NCI-H524 (cell line): ENCODE results near the gene NTM.

ENCODE experiments used
- DNase-seq, 2 experiments: peaks; one replicate each; lab custom pipeline; 2025; lab: John Stamatoyannopoulos, UW

NTM gene

DNA sequence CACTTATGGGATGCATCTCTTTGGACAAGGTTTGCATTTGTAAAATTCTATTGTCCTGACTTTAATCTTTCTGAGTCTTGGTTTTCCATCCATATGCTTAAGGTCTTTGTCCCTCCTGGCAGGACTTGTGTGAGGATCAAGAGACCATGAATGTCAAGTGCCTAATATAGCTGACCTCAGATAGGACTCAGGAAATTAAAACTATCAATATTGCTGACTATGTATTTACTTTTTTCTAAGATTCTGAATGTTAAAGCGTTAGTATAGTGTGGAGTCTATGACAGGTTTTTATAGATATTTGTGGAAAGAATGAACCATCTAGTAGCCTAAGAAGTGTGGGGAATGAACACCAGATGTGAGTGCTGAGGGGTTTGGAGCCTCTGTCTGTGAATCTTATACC is 637.8 kb downstream of the NTM start:
- no peak for DNase-seq

- DNase-seq = no peak
These were observed 638.5 kb downstream of the NTM start for GRCh38 chr11:132008872-132009271.

DNA sequence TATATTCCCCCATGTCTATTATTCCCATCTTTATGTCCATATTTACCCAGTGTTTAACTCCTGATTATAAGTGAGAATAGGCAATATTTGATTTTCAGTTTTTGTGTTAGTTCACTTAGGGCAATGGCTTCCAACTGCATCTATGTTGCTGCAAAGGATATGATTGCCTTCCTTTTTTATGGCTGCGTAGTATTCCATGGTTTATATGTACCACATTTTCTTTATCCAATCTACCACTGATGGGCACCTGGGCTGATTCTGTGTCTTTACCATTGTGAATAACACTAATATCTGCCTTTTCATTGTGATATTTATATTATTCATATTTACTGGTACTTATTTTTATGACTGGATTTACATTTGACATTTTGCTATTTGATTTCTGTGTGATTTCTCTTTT is 649.6 kb downstream of the NTM start:
- DNase-seq = no peak

DNA sequence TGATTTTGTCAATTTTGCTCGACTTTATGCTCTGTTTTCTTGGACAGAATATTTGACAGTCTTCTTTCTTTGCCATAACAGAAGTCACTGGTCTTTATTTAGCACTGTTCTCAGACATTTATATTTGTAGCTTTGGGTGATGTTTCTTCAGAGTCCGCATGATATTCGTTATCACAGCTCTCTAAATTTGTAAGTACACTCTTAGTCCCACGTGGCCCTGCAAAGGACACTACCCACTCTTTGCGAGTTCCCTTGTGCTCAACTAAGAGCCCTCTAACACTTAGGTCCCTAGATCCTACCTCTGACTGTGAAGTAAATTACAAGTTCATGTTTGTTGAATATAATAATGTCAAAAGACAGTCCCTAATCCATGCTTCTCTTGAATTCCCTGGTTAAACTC is 651.9 kb downstream of the NTM start:
- no peak for DNase-seq

DNA sequence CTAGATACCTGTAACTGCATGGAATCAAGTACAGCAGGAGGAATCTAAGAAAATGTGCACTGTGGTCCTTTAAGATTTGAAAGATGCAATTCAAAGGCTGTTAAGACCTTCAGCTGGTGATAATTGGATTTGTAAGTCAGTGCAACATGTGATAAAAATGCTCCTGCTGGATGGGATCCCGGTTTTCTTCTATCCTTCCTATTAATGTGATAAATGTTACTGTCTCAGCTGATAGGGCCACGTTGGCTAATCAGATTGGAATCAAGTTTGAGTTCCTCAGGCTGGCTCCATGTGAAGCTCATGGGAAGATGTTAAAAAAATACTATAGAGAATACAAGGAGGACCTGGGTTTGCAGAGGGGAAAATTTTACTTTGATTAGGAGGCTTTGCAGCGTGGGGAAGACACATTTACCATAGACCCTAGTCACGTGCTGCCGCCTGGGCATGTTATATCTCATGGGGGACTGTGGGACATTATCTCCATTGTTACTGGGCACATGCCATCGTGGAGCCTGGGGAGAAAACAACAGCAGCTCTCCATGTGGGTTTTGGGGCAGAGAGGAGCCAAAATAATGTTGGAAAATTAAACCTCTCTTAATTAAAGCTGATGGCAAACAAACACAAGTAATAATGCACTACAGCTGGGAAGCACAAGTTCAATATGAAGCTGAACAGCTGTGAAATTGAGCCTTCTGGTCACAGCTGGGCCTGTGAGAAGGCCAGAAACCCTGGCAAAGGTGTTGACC is 652.5 kb downstream of the NTM start:
- DNase-seq = no peak

- no peak for DNase-seq
These were observed 654.3 kb downstream of the NTM start for GRCh38 chr11:132024587-132025295.

DNA sequence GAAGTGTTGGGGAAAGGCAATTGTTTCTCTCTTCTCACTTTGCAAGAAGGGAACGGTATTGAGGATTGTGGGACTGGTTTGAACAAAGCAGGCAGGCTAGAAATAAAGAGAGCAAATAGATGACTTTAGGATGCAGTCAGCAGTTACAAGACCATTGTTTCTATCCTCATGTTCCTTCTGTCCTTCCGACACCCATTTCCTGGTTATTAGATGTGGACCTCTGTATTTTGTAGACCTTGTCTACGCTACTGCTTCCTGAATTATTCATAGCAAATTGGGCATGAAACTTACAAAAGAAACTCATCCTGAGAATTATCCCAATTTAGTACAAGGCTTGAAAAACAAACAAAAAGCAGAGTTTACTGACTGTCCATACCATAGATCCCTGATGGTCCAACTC is 656.3 kb downstream of the NTM start:
- DNase-seq = no peak

- peak; percentile 11 to 21 for DNase-seq
These were observed 658.2 kb downstream of the NTM start for GRCh38 chr11:132028380-132029240.

DNA sequence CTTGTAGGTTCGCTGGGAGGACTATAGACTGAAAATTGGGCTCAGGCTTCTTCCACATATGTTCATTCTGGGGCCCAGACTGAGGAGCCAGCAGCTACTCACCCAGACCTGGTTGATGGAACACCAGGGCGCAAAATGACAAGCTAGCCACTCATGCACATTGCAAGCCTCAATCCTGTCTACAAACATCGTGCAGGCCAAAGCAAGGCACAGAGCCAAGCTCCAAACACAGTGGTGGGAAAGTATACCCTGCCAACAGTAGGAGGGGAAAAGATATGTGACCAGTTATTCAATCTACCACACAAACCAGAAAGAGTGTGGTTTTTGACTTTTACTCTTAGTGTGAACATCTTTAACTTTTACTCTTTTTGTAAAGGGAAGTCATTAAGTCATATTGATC is 660.5 kb downstream of the NTM start:
- DNase-seq = no peak

DNA sequence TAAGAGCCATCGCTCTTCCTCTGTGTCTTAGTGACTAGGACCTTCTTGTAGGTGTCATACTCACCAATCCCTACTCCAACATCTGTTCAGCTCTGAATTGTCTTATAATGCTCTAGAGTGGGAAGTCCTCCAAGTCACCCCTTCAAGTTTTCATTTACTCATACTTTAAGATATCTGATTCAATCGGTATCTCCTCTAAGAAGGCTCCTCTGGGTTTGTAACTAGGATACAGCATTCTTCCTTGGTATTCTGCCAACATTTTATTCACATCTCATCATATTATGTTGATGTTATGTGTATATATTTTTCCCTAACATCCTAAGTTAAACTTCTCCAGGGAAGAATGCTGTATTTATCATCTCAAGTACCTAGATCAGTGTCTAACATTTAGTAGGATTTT is 662.1 kb downstream of the NTM start:
- DNase-seq = no peak

DNA sequence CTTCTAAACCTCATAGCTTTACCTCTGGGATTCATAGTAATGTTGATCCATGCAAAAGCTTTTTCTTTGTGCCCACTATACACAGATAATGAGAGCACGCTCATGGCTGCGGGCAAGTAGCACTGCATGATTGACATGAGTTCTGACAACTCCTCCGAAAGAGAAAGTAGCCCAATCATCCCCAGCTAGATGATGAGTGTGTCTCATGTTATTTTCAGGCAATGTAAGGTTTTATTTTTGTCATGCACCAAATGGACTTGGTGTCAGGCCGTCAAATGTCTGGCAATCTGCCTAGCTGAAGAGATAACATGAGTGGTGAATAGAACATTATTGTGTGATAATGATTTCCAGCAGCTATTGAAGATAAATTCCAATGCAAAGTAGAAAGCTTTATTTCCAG is 662.6 kb downstream of the NTM start:
- no peak for DNase-seq

- no peak for DNase-seq
These were observed 664.8 kb downstream of the NTM start for GRCh38 chr11:132035228-132035627.

DNA sequence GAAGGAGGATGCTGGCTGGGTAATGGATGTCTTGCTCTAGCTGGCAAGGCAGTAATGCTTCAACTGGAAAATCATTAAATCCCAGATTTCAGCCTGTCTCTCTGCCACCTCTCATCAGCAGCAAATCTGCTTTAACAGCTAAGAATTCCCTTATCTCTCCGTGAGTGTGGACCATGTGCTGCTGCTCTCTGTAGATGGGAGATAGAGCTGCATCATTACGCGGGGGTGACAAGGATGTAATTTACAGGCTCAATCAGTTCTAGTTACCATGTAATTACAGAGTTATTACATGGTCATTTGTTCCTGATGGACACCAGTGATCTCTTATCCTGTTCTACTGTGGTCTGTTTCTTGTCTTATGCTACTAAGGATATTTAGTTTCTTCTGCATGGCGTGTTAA is 665.4 kb downstream of the NTM start:
- DNase-seq = no peak

- no peak for DNase-seq
These were observed 665.8 kb downstream of the NTM start for GRCh38 chr11:132036220-132036619.

DNA sequence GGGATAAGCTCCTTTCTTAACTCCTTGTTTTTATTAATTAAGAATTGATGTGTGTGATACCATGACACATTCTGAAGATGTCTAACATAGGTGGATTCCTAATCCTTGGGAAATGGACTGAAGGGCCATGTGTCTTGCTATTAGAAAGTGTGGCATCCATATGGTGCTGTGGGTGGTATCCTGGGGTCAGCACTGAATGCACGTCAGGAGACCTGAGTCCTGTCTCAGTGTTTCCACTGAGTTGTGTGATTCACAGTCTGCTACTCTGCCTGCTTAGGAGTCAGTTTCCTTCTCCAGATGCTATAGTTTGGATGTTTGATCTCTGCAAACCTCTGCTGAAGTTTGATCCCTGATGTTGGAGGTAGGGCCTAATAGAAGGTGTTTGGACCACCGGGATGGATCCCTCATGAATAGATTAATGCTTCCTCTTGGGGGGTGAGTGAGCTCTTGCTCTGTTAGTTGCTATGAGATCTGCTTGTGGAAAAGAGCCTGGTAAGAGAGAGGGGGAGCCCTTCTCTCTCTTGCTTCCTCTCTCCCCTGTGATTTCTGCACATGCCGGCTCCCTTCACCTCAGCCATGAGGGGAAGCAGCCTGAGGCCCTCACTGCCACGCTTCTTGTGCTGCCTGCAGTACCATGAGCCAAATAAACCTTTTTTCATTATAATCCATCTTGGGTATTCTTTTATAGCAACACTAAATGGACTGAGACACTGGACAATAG is 666.5 kb downstream of the NTM start:
- no peak for DNase-seq

DNA sequence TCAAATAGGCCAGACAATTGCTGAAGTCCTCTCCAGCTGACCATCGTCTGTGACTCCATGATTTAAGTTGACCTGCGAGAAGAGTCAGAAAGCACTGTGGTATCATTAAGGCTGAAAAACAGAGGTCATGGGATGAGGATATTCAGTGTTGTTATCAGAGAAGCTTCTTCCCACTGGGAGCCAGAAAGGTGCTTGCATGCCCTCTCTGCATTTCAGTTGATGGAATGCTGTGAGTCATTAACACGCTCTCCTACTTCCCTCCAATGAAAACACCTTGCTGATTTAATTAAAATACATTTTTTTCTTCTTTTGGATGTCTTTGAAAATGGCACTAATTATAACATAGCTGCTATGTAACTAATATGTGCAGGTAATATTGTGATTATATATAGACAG is 667.0 kb downstream of the NTM start:
- no peak for DNase-seq

- DNase-seq = no peak
These were observed 667.5 kb downstream of the NTM start for GRCh38 chr11:132037956-132038355.

DNA sequence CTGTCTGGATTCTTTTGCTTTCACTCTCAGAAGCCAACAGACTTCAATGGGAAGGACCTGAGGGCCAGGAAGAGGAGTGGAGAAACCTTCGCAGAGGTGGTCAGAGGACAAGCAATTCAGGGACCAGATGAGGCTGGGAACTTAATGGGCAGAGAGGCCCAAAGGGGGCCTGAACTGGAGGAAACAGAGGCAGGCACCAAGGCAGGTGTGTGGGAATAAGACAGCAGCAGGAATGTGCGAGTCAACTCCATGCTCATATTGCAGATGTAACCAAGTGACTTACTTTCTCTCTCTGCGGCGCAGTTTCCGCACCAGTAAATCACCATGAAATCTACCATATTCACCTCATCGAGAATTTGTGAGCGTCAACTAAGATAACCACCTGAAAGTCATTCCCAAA is 669.1 kb downstream of the NTM start:
- DNase-seq = no peak

- DNase-seq = no peak
These were observed 671.9 kb downstream of the NTM start for GRCh38 chr11:132042296-132042695.

GRCh38 chr11:132043714-132044113 is 673.3 kb downstream of the NTM start:
- DNase-seq = no peak

- DNase-seq = no peak
These were observed 674.7 kb downstream of the NTM start for GRCh38 chr11:132045107-132045506.

- DNase-seq = no peak
These were observed 676.0 kb downstream of the NTM start for GRCh38 chr11:132046288-132046865.
